Measurements from ENCODE around the gene PPP4R3B. TPM values are rescaled to one million over a fixed set of nuclear protein-coding genes. Genes with fewer than 3 reads are reported as not detected.

PPP4R3B gene
- total and polyA plus RNA-seq, 2 donors (not counting 1 experiment from before 2014, with no cell fraction given): 15.9 to 93.8 TPM

GRCh38 chr2:55555977-55556376 is 61.4 kb downstream of the PPP4R3B start:
- TF ChIP-seq EZH2 (IDR thresholded peaks at IDR 0.05; ENCODE audit: borderline replicate concordance, insufficient read depth, low read depth, low read length, poor library complexity, severe bottlenecking): no peak
- TF ChIP-seq, protein P1, sequence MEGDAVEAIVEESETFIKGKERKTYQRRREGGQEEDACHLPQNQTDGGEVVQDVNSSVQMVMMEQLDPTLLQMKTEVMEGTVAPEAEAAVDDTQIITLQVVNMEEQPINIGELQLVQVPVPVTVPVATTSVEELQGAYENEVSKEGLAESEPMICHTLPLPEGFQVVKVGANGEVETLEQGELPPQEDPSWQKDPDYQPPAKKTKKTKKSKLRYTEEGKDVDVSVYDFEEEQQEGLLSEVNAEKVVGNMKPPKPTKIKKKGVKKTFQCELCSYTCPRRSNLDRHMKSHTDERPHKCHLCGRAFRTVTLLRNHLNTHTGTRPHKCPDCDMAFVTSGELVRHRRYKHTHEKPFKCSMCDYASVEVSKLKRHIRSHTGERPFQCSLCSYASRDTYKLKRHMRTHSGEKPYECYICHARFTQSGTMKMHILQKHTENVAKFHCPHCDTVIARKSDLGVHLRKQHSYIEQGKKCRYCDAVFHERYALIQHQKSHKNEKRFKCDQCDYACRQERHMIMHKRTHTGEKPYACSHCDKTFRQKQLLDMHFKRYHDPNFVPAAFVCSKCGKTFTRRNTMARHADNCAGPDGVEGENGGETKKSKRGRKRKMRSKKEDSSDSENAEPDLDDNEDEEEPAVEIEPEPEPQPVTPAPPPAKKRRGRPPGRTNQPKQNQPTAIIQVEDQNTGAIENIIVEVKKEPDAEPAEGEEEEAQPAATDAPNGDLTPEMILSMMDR (IDR thresholded peaks at IDR 0.05): no peak
- H3K9ac ChIP-seq (ENCODE audit: low read length): no peak overlapping the region
- no peak overlapping the region for H3K27ac Mint-ChIP-seq
- H3K79me2 ChIP-seq (ENCODE audit: control insufficient read depth, insufficient read depth, low read length): no peaks in the 10 kb centered on the region
- H3K9me3 ChIP-seq (ENCODE audit: control extremely low read depth in 1 of 3, control insufficient read depth in 2 of 3, insufficient read depth in 1 of 3, low read length in 2 of 3): peaks cover 0 to 3% (median 0%) of the 10 kb centered on the region in 3 donors
- no peaks in the 10 kb centered on the region for H3K9me3 Mint-ChIP-seq (ENCODE audit: insufficient read depth)
- intact Hi-C loops (cut with micrococcal nuclease): no loop called here
- H3K4me3 Mint-ChIP-seq: no peak overlapping the region
- no peaks in the 10 kb centered on the region for H3K4me1 ChIP-seq (ENCODE audit: control insufficient read depth in 2 of 2, insufficient read depth in 2 of 2, low read length in 2 of 2)
- H3K4me3 ChIP-seq (ENCODE audit: control extremely low read depth in 1 of 5, extremely low read depth in 1 of 5, insufficient read depth in 1 of 5, low read depth in 2 of 5, low read length in 4 of 5): no peak overlapping the region
- no peaks in the 10 kb centered on the region for H3K4me1 Mint-ChIP-seq
- H3K4me2 ChIP-seq (replicated peaks; ENCODE audit: low read depth, low read length, poor library complexity, severe bottlenecking): no peak overlapping the region
- ChIA-PET CTCF (no interaction called here), POLR2A (no interaction called here)
- H2AFZ ChIP-seq (ENCODE audit: insufficient read depth, low read depth, low read length, poor library complexity, severe bottlenecking): no peak overlapping the region
- H3K36me3 ChIP-seq (replicated peaks in 1 of 2; ENCODE audit: control extremely low read depth in 1 of 2, control insufficient read depth in 1 of 2, extremely low read depth in 1 of 2, insufficient read depth in 2 of 2, low read length in 1 of 2): peaks cover 15 to 59% of the 10 kb centered on the region in 2 experiments
- no peak for DNase-seq
- ATAC-seq (ENCODE audit: low read depth): no peak
- H3K27ac ChIP-seq (ENCODE audit: low read length in 2 of 2): no peak overlapping the region
- H3K27me3 Mint-ChIP-seq: no peaks in the 10 kb centered on the region
- H4K20me1 ChIP-seq (ENCODE audit: control insufficient read depth, insufficient read depth, low read length, poor library complexity, severe bottlenecking): no peaks in the 10 kb centered on the region
- H3K27me3 ChIP-seq (replicated peaks in 1 of 4; ENCODE audit: control extremely low read depth in 1 of 4, control insufficient read depth in 3 of 4, insufficient read depth in 4 of 4, low read length in 3 of 4): no peaks in the 10 kb centered on the region

DNA sequence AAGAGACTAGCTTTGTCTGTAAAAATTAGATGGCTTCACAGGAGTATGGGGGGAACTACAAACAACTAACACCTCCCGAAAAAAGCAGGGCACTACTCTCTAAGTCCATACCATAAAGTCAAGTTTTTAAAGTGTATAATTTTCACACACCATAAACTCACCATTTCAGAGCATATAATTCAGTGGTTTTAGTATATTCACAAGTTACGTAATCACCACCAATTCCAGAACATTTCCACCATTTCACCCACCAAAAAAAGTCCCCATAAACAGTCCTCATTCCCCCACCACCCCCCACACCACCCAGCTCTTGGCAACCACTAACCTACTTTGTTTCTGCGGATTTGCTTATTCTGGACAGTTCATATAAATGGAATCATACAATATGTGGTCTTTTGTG is 64.1 kb downstream of the PPP4R3B start:
- peak overlapping the region; percentile 32 for H3K27ac Mint-ChIP-seq
- H3K4me2 ChIP-seq (replicated peaks; ENCODE audit: low read depth, low read length, poor library complexity, severe bottlenecking): no peak overlapping the region
- no peaks in the 10 kb centered on the region for H4K20me1 ChIP-seq (ENCODE audit: control insufficient read depth, insufficient read depth, low read length, poor library complexity, severe bottlenecking)
- H3K9me3 Mint-ChIP-seq (ENCODE audit: insufficient read depth): no peaks in the 10 kb centered on the region
- no peaks in the 10 kb centered on the region for H3K27me3 Mint-ChIP-seq
- H2AFZ ChIP-seq (ENCODE audit: insufficient read depth, low read depth, low read length, poor library complexity, severe bottlenecking): no peak overlapping the region
- H3K79me2 ChIP-seq (ENCODE audit: control insufficient read depth, insufficient read depth, low read length): no peaks in the 10 kb centered on the region
- CTCF ChIA-PET: no interaction called here
- H3K27me3 ChIP-seq (replicated peaks in 1 of 4; ENCODE audit: control extremely low read depth in 1 of 4, control insufficient read depth in 3 of 4, insufficient read depth in 4 of 4, low read length in 3 of 4): no peaks in the 10 kb centered on the region
- no peaks in the 10 kb centered on the region for H3K4me1 Mint-ChIP-seq
- no peaks in the 10 kb centered on the region for H3K9me3 ChIP-seq (ENCODE audit: control extremely low read depth in 1 of 3, control insufficient read depth in 2 of 3, insufficient read depth in 1 of 3, low read length in 2 of 3)
- H3K4me1 ChIP-seq (ENCODE audit: control insufficient read depth in 2 of 2, insufficient read depth in 2 of 2, low read length in 2 of 2): no peaks in the 10 kb centered on the region
- ATAC-seq (ENCODE audit: low read depth) (no peak), DNase-seq (no peak)
- H3K4me3 Mint-ChIP-seq: no peak overlapping the region
- H3K9ac ChIP-seq (ENCODE audit: low read length): no peak overlapping the region
- no peak overlapping the region for H3K4me3 ChIP-seq (ENCODE audit: control extremely low read depth in 1 of 5, extremely low read depth in 1 of 5, insufficient read depth in 1 of 5, low read depth in 2 of 5, low read length in 4 of 5)
- no CpG with 5 or more reads among the region's 3 CpGs for WGBS (ENCODE audit: insufficient coverage)
- POLR2A ChIA-PET: no interaction called here
- intact Hi-C loops (cut with micrococcal nuclease): no loop called here
- TF ChIP-seq, protein P1 (IDR thresholded peaks at IDR 0.05): no peak
- TF ChIP-seq EZH2 (IDR thresholded peaks at IDR 0.05; ENCODE audit: borderline replicate concordance, insufficient read depth, low read depth, low read length, poor library complexity, severe bottlenecking): no peak
- H3K36me3 ChIP-seq (replicated peaks in 1 of 2; ENCODE audit: control extremely low read depth in 1 of 2, control insufficient read depth in 1 of 2, extremely low read depth in 1 of 2, insufficient read depth in 2 of 2, low read length in 1 of 2): peaks cover 20 to 63% of the 10 kb centered on the region in 2 experiments
- no peak overlapping the region for H3K27ac ChIP-seq (ENCODE audit: low read length in 2 of 2)

Data from B cell (primary cell).